H1 (cell line): ENCODE data around the gene AXIN2. TPM values are rescaled to one million over a fixed set of nuclear protein-coding genes. Genes with fewer than 3 reads are reported as not detected.

Source experiments
- BACH1 ChIP-seq: IDR thresholded peaks from 2 replicates; pipeline ENCODE4 v1.6.1; 2012; ENCODE audit warnings: low read length, improper control_type of control experiment
- GTF2F1 ChIP-seq: IDR thresholded peaks from 2 replicates; pipeline ENCODE4 v1.6.1; 2012; ENCODE audit warnings: low read depth, low read length, improper control_type of control experiment, borderline replicate concordance
- polyA plus RNA-seq, 7 experiments: library from polyadenylated mRNA; depleted of rRNA in 3 of 7; stranded (reverse) in 5 of 7; unstranded in 2 of 7; fragments of >200 nt in 5 of 7; fragments of 200-250 nt in 2 of 7; gene quantifications; 1 replicate in 5 of 7; 2 replicates in 1 of 7; 4 replicates in 1 of 7; pipeline versions ENCODE4 v1.2.1 to v1.2.3, GENCODE V29; 2011 to 2013; ENCODE audit warnings: missing spikeins in 2 of 7, mixed read lengths in 2 of 7
- total RNA-seq: library from RNA; stranded (reverse); fragmentation: NEBNext Ultra II Directional; extraction: Animal tissue kit (Norgen Biotek cat#: 25700); gene quantifications from 2 replicates; pipeline ENCODE4 v1.2.1, GENCODE V29; 2021

The AXIN2 gene
- total and polyA plus RNA-seq, 2 of the 8 experiments (the other 6 are each of a cell fraction or from before 2014, with no cell fraction given) = 17.7 to 33.4 TPM

DNA sequence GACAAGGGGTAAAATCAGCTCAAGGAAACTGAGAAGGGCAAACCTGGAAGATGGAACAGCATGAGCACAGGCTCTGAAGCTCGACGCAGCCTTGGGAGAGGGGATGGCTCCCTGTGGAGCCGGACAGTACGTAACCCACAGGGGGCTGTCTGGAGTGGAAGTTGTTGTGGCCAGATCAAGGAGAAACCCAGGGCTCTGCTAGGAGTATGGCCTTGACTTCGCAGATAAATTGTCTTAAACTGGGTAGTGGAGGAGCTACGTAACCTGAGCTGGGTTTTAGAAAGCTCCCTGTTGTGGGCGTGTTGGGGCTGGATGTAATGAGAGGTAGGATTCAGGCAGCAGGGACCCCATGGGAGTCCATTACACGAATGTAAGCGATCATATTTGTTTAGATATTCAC lies 25.5 kb upstream of the AXIN2 start (continued):
- no peak for TF ChIP-seq BACH1
- TF ChIP-seq GTF2F1 = no peak
- TF ChIP-seq, all 59 proteins: peak for 0
